NOMO-1 treated with dmso at 0.1 percent for 144 hours (cell line): Measurements from ENCODE around the gene CIDEC.
"Not testable (repeated sequence)": the region's sequence is repeated elsewhere in the genome, so short reads cannot be mapped to it uniquely, and the experiment has no call there.

Source experiments
- DNase-seq: peaks from one replicate; lab custom pipeline; 2025; ENCODE audit not compliant: unreplicated experiment; lab: John Stamatoyannopoulos, UW

CIDEC gene

GRCh38 chr3:9878700-9879099, 1.4 kb downstream of the CIDEC start:
- no peak for DNase-seq

GRCh38 chr3:9876991-9877390, 3.1 kb downstream of the CIDEC start:
- DNase-seq, result no peak

- DNase-seq, result not testable (repeated sequence)
Observed at GRCh38 chr3:9876255-9876654, 3.8 kb downstream of the CIDEC start.

GRCh38 chr3:9875448-9875847, 4.6 kb downstream of the CIDEC start:
- DNase-seq, result no peak

- DNase-seq, result not testable (repeated sequence)
Observed at GRCh38 chr3:9872067-9872466, 8.0 kb downstream of the CIDEC start.

- DNase-seq, result no peak
Observed at GRCh38 chr3:9870978-9871377, 9.1 kb downstream of the CIDEC start.

- DNase-seq, result no peak
Observed at GRCh38 chr3:9869955-9870354, 10.1 kb downstream of the CIDEC start.

GRCh38 chr3:9867106-9867505, 12.9 kb downstream of the CIDEC start:
- no peak for DNase-seq

- no peak for DNase-seq
Observed at GRCh38 chr3:9866639-9867038, 13.4 kb downstream of the CIDEC start.

GRCh38 chr3:9865125-9865637, 14.9 kb downstream of the CIDEC start:
- not testable (repeated sequence) for DNase-seq

GRCh38 chr3:9864200-9864927, 15.7 kb downstream of the CIDEC start:
- DNase-seq, result no peak

- DNase-seq, result no peak
Observed at GRCh38 chr3:9863058-9863772, 16.8 kb downstream of the CIDEC start.

GRCh38 chr3:9862391-9863057, 17.5 kb downstream of the CIDEC start:
- DNase-seq, result no peak

- no peak for DNase-seq
Observed at GRCh38 chr3:9861626-9862130, 18.4 kb downstream of the CIDEC start.

- no peak for DNase-seq
Observed at GRCh38 chr3:9861201-9861600, 18.9 kb downstream of the CIDEC start.

- DNase-seq, result no peak
Observed at GRCh38 chr3:9859530-9860025, 20.5 kb downstream of the CIDEC start.

GRCh38 chr3:9855594-9855993, 24.5 kb downstream of the CIDEC start:
- no peak for DNase-seq

GRCh38 chr3:9854291-9854940, 25.6 kb downstream of the CIDEC start:
- not testable (repeated sequence) for DNase-seq

GRCh38 chr3:9852528-9852927, 27.5 kb downstream of the CIDEC start:
- no peak for DNase-seq

- not testable (repeated sequence) for DNase-seq
Observed at GRCh38 chr3:9851926-9852325, 28.1 kb downstream of the CIDEC start.

- DNase-seq, result not testable (repeated sequence)
Observed at GRCh38 chr3:9851383-9851782, 28.7 kb downstream of the CIDEC start.
